Stimulated activated CD4-positive, alpha-beta T cell treated with anti-CD3 and anti-CD28 coated beads, TNF-alpha, amount 100 ng/mL, for 1 hour (primary cell): Measurements from ENCODE around the gene SYT1.

ENCODE experiments used
- DNase-seq, 3 donors: peaks; one replicate each; pipeline ENCODE4 v3.0.0-alpha.2; 2020; ENCODE audit warnings: low read depth in 3 of 3, low spot score in 1 of 3

Gene SYT1

GRCh38 chr12:78891646-78892353 lies 27.2 kb downstream of the SYT1 start:
- no peak for DNase-seq

- no peak for DNase-seq
Measured at GRCh38 chr12:78898416-78898815, 33.8 kb downstream of the SYT1 start.

GRCh38 chr12:78914859-78915331 lies 50.3 kb downstream of the SYT1 start:
- no peak for DNase-seq

- no peak for DNase-seq
Measured at GRCh38 chr12:78916845-78917480, 52.4 kb downstream of the SYT1 start.

- no peak for DNase-seq
Measured at GRCh38 chr12:78917513-78917912, 52.9 kb downstream of the SYT1 start.

- no peak for DNase-seq
Measured at GRCh38 chr12:78918268-78918667, 53.7 kb downstream of the SYT1 start.

GRCh38 chr12:78928200-78929074 lies 63.9 kb downstream of the SYT1 start:
- no peak for DNase-seq

GRCh38 chr12:78929075-78929418 lies 64.5 kb downstream of the SYT1 start:
- DNase-seq: no peak

- no peak for DNase-seq
Measured at GRCh38 chr12:78931466-78931990, 67.0 kb downstream of the SYT1 start.

GRCh38 chr12:78933014-78933413 lies 68.4 kb downstream of the SYT1 start:
- DNase-seq: no peak

GRCh38 chr12:78938341-78939084 lies 73.9 kb downstream of the SYT1 start:
- DNase-seq: no peak

GRCh38 chr12:78949532-78949931 lies 85.0 kb downstream of the SYT1 start:
- no peak for DNase-seq

- no peak for DNase-seq
Measured at GRCh38 chr12:78951803-78952551, 87.4 kb downstream of the SYT1 start.

- no peak for DNase-seq
Measured at GRCh38 chr12:78952552-78952929, 88.0 kb downstream of the SYT1 start.

- no peak for DNase-seq
Measured at GRCh38 chr12:78958941-78959340, 94.4 kb downstream of the SYT1 start.

GRCh38 chr12:78959556-78959955 lies 95.0 kb downstream of the SYT1 start:
- DNase-seq: no peak

- DNase-seq: no peak
Measured at GRCh38 chr12:78961171-78961570, 96.6 kb downstream of the SYT1 start.

GRCh38 chr12:78963439-78964227 lies 99.1 kb downstream of the SYT1 start:
- DNase-seq: no peak

- DNase-seq: no peak
Measured at GRCh38 chr12:78964521-78964920, 99.9 kb downstream of the SYT1 start.

GRCh38 chr12:78966062-78966461 lies 101.5 kb downstream of the SYT1 start:
- DNase-seq: no peak
